ENCODE measurements around the gene FNDC10.

FNDC10 gene

DNA sequence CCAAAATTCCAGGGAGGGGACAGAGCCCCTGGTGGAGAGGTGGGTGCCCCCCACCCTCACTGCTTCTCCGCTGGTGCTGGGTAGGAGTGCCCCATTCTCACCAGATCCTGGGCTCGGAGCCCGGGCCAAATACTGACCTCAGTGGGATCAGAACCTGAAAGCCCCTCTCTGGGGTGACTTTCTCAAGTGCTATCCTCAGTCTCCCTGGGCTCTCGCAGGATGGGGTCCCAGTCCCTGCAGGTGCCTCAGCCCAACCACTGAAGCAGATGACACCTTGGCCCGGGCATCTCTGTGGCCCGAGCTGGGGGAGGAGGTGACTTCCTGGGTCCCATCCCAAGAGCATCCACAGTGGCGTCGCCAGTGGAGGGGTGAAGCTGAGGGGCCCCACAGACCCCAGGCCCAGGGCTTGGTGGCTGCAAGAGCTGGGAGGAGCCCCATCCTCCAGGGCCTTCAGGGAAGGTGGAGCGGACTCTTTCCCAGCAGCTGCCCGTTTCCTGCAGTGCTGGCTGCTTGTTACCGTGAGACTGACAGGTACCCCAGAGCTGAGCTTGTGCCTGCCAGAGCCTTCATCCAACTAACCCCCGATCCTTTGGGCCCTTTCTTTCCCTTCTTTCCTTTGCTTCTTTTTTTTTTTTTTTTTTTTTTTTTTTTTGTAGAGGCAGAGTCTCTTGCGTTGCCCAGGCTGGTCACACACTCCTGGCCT is 3.9 kb upstream of the FNDC10 start:
- H3K4me3 ChIP-seq (replicated peaks; ENCODE audit: low read depth, low read length) = no peak overlapping the region
- TF ChIP-seq, protein P1, sequence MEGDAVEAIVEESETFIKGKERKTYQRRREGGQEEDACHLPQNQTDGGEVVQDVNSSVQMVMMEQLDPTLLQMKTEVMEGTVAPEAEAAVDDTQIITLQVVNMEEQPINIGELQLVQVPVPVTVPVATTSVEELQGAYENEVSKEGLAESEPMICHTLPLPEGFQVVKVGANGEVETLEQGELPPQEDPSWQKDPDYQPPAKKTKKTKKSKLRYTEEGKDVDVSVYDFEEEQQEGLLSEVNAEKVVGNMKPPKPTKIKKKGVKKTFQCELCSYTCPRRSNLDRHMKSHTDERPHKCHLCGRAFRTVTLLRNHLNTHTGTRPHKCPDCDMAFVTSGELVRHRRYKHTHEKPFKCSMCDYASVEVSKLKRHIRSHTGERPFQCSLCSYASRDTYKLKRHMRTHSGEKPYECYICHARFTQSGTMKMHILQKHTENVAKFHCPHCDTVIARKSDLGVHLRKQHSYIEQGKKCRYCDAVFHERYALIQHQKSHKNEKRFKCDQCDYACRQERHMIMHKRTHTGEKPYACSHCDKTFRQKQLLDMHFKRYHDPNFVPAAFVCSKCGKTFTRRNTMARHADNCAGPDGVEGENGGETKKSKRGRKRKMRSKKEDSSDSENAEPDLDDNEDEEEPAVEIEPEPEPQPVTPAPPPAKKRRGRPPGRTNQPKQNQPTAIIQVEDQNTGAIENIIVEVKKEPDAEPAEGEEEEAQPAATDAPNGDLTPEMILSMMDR (IDR thresholded peaks at IDR 0.05; ENCODE audit: low read depth, low read length, missing control alignments) = no peak
- no peak for DNase-seq (ENCODE audit: extremely low read depth, low read depth)

DNA sequence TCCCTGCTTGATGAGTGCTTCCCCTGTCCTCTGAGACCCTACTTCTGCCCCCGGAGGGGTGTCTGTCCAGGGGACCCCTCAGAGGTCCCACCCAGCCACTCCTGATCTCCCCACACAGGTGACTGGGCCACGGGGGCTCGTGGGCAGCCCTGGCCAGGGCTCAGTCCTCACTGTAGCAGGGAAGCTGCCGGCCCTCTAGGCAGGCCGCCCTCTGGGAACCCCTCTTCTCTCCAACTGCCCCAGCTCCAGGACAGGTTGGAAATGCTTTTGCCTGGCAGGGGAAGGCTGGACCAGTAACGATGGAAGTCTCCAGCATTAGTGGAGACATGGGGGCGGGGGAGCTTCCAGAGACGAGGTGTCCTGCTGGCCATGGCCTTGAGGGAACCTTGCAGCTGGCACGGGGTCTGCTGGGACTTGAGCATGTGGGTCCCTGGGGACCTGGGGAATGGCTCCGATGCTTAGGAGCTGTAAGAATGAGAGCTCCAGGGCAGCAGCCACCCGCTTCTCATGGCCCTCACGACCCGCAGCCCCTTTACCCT is 3.1 kb upstream of the FNDC10 start:
- DNase-seq (ENCODE audit: extremely low read depth, low read depth) = no peak
- no peak overlapping the region for H3K4me3 ChIP-seq (replicated peaks; ENCODE audit: low read depth, low read length)
- TF ChIP-seq, protein P1 (IDR thresholded peaks at IDR 0.05; ENCODE audit: low read depth, low read length, missing control alignments) = no peak

- TF ChIP-seq, protein P1 (IDR thresholded peaks at IDR 0.05; ENCODE audit: low read depth, low read length, missing control alignments) = no peak
- no peak for DNase-seq (ENCODE audit: extremely low read depth, low read depth)
- no peak overlapping the region for H3K4me3 ChIP-seq (replicated peaks; ENCODE audit: low read depth, low read length)
Observed at GRCh38 chr1:1602304-1602967, 2.5 kb upstream of the FNDC10 start.

DNA sequence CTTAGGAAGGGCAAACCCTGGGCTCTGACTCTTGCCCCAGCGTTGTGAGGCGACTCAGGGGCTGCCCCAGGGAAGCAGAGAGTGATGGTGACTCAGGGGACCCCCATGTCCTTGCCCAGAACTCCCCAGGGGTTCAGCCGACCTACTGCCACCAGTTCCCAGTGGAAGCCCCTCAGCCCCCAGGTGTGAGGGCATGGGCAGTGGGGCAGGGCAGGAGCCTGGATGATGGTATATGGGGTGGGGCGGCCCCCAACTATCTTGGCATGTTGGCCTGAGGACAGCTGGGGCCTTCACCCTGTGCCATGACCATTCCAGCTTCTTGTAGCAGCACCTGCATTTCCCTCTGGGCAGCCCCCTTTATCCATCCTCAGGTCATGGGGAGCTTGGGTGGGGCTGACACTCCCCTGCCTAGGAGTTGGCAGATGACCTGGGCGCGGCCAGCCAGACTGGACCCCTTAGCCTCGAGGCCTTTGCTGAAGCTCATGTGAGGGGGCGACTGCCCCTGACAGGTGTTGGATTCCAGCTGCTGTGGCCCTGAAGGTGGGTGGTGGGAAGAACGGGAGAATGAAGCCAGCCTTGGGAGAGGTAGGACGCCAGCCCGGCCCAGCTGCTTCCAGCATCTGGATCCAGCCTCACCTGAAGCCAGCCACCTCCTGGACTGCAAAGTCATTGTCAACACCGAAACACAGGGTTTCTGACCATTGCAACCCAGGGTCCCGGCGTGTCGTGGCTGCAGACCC is 1.8 kb upstream of the FNDC10 start:
- no peak overlapping the region for H3K4me3 ChIP-seq (replicated peaks; ENCODE audit: low read depth, low read length)
- TF ChIP-seq, protein P1 (IDR thresholded peaks at IDR 0.05; ENCODE audit: low read depth, low read length, missing control alignments) = no peak
- DNase-seq (ENCODE audit: extremely low read depth, low read depth) = no peak

DNA sequence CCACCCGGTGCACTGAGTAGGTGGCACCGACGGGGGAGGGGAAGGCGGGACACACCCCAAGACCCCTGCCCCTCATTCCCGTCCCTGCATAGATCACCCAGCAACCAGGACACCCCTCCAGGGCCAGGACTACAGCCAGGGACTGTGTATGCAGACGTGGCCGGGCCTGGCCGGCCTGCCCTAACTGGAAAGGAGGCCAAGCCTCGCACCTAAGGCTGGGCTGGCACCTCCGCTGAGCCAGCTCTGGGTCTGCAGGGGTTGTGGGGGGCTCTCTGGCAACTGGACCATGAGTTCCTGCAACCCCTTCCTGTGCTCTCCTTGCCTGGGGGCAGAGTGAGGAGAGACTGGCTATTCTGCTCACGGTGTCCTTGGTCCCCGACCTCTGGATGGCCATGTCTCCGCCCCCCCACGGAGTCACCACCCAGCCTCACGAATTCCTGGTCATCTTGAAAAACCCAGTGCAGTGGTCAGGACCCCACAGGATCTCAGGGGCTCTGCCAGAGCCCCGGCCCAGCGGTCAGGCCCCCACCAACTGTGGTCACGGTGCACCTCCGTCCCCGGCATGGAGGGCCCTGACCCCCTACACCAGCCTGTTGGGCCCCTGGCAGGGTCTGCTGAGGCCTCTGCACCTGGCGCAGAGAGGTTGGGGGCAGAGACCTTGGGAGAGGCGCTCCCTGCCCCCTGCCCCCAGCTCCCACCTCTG is 1.1 kb upstream of the FNDC10 start:
- TF ChIP-seq, protein P1 (IDR thresholded peaks at IDR 0.05; ENCODE audit: low read depth, low read length, missing control alignments) = no peak
- no peak overlapping the region for H3K4me3 ChIP-seq (replicated peaks; ENCODE audit: low read depth, low read length)
- DNase-seq (ENCODE audit: extremely low read depth, low read depth) = no peak
